WTC11 (cell line): Measurements from ENCODE around the gene VPS4B. TPM values are rescaled to one million over a fixed set of nuclear protein-coding genes. Genes with fewer than 3 reads are reported as not detected.

ENCODE experiments used
- ATAC-seq: fragments of 200-7000 bp; cut with Tn5 transposase; 2 replicates; pipeline ENCODE4 v1.10.0; 2021; ENCODE audit warnings: mild to moderate bottlenecking, moderate library complexity
- CTCF ChIA-PET: fragments of 300-600 bp; sonication (Branson Sonifier 250); formaldehyde crosslinking; loops from one replicate; lab custom pipeline; 2021; ENCODE audit warnings: antibody characterized with exemption; lab: Charles Lee
- POLR2A ChIA-PET: fragments of 350-600 bp; sonication (Branson Sonifier 250); formaldehyde crosslinking; loops from one replicate; lab custom pipeline; 2021; ENCODE audit warnings: antibody characterized with exemption; lab: Charles Lee
- DNase-seq: peaks from one replicate; pipeline ENCODE4 v3.0.0; 2021; ENCODE audit warnings: low spot score
- H3K27ac Mint-ChIP-seq: 2 replicates; pipeline ENCODE4 v1.8.0; 2021; ENCODE audit warnings: mixed read lengths
- H3K27me3 Mint-ChIP-seq: 2 replicates; pipeline ENCODE4 v1.8.0; 2021; ENCODE audit warnings: low read depth, mild to moderate bottlenecking, moderate library complexity, mixed read lengths
- H3K36me3 Mint-ChIP-seq: 2 replicates; pipeline ENCODE4 v1.8.0; 2021; ENCODE audit warnings: mixed read lengths
- H3K4me1 Mint-ChIP-seq: 2 replicates; pipeline ENCODE4 v1.8.0; 2022; ENCODE audit warnings: mixed read lengths
- H3K4me3 Mint-ChIP-seq: 2 replicates; pipeline ENCODE4 v1.8.0; 2021; ENCODE audit warnings: mild to moderate bottlenecking, moderate library complexity, mixed read lengths
- H3K9me3 Mint-ChIP-seq: 2 replicates; pipeline ENCODE4 v1.8.0; 2021; ENCODE audit warnings: mixed read lengths
- FOXK1 ChIP-seq: sonication (generic); formaldehyde crosslinking; IDR thresholded peaks from 2 replicates; pipeline ENCODE4 v1.8.0; 2022; ENCODE audit warnings: mild to moderate bottlenecking, moderate library complexity, missing genetic modification reagents
- FOXP1 ChIP-seq: sonication (generic); formaldehyde crosslinking; IDR thresholded peaks from 2 replicates; pipeline ENCODE4 v1.8.0; 2022; ENCODE audit warnings: missing genetic modification reagents, mild to moderate bottlenecking, moderate library complexity, borderline replicate concordance
- JAZF1 ChIP-seq: fragments of 250-450 bp; sonication (Bioruptor Pico); IDR thresholded peaks from 2 replicates; pipeline ENCODE4 v1.9.0; 2021; ENCODE audit warnings: moderate library complexity, mild to moderate bottlenecking, inconsistent platforms
- JUN ChIP-seq: sonication (generic); formaldehyde crosslinking; IDR thresholded peaks from 2 replicates; pipeline ENCODE4 v1.8.0; 2023; ENCODE audit warnings: mild to moderate bottlenecking, missing genetic modification reagents
- MXD4 ChIP-seq: fragments of 250-450 bp; sonication (Bioruptor Pico); IDR thresholded peaks from 2 replicates; pipeline ENCODE4 v1.8.0; 2021; ENCODE audit warnings: mild to moderate bottlenecking, moderate library complexity, borderline replicate concordance
- MYBL2 ChIP-seq: sonication (generic); formaldehyde crosslinking; IDR thresholded peaks from 2 replicates; pipeline ENCODE4 v1.8.1; 2023; ENCODE audit warnings: mild to moderate bottlenecking, moderate library complexity, missing genetic modification reagents
- NFYB ChIP-seq: sonication (generic); formaldehyde crosslinking; conservative IDR thresholded peaks from 2 replicates; pipeline ENCODE4 v1.8.0; 2022; ENCODE audit warnings: low read depth, missing genetic modification reagents
- NR2C2 ChIP-seq: sonication (generic); formaldehyde crosslinking; IDR thresholded peaks from 2 replicates; pipeline ENCODE4 v1.8.0; 2022; ENCODE audit warnings: mild to moderate bottlenecking, missing genetic modification reagents
- RELA ChIP-seq: sonication (generic); formaldehyde crosslinking; IDR thresholded peaks from 2 replicates; pipeline ENCODE4 v1.8.1; 2022; ENCODE audit warnings: missing genetic modification reagents, mild to moderate bottlenecking, borderline replicate concordance
- ZNF121 ChIP-seq: sonication (generic); formaldehyde crosslinking; IDR thresholded peaks from 2 replicates; pipeline ENCODE4 v1.8.0; 2023; ENCODE audit warnings: missing genetic modification reagents
- ZNF219 ChIP-seq: sonication (generic); formaldehyde crosslinking; IDR thresholded peaks from 2 replicates; pipeline ENCODE4 v1.8.0; 2023; ENCODE audit warnings: missing genetic modification reagents, mild to moderate bottlenecking, borderline replicate concordance
- ZNF396 ChIP-seq: fragments of 250-450 bp; sonication (Bioruptor Pico); IDR thresholded peaks from 2 replicates; pipeline ENCODE4 v1.8.0; 2021; ENCODE audit warnings: mild to moderate bottlenecking, moderate library complexity, borderline replicate concordance
- total RNA-seq: library from RNA; stranded (reverse); gene quantifications from 3 replicates; pipeline ENCODE4 v1.2.3, GENCODE V29; 2021
- TF ChIP-seq, protein P1 (sequence below): sonication (generic); formaldehyde crosslinking; IDR thresholded peaks from 2 replicates; pipeline ENCODE4 v1.8.1; 2022; ENCODE audit warnings: low read depth, mild to moderate bottlenecking, moderate library complexity, missing genetic modification reagents, borderline replicate concordance
- TF ChIP-seq, protein P2 (sequence below): sonication (generic); formaldehyde crosslinking; IDR thresholded peaks from 2 replicates; pipeline ENCODE4 v1.8.1; 2022; ENCODE audit warnings: mild to moderate bottlenecking, moderate library complexity, missing genetic modification reagents
- TF ChIP-seq, protein P3 (sequence below): sonication (generic); formaldehyde crosslinking; IDR thresholded peaks from 2 replicates; pipeline ENCODE4 v1.8.0; 2023; ENCODE audit warnings: missing genetic modification reagents, mild to moderate bottlenecking, borderline replicate concordance
- TF ChIP-seq, protein P4 (sequence below): sonication (generic); formaldehyde crosslinking; IDR thresholded peaks from 2 replicates; pipeline ENCODE4 v1.8.0; 2023; ENCODE audit warnings: mild to moderate bottlenecking, missing genetic modification reagents
- TF ChIP-seq, protein P5 (sequence below): sonication (generic); formaldehyde crosslinking; IDR thresholded peaks from 2 replicates; pipeline ENCODE4 v1.8.0; 2023; ENCODE audit warnings: missing genetic modification reagents
- TF ChIP-seq, protein P6 (sequence below): fragments of 250-450 bp; sonication (Bioruptor Pico); IDR thresholded peaks from 2 replicates; pipeline ENCODE4 v1.9.0; 2021; ENCODE audit warnings: mild to moderate bottlenecking, borderline replicate concordance
- TF ChIP-seq, protein P7 (sequence below): sonication (generic); formaldehyde crosslinking; IDR thresholded peaks from 2 replicates; pipeline ENCODE4 v1.8.0; 2022; ENCODE audit warnings: mild to moderate bottlenecking, missing genetic modification reagents

The VPS4B gene
- total RNA-seq, 1 experiment from 2014 or later = 37.8 TPM

DNA sequence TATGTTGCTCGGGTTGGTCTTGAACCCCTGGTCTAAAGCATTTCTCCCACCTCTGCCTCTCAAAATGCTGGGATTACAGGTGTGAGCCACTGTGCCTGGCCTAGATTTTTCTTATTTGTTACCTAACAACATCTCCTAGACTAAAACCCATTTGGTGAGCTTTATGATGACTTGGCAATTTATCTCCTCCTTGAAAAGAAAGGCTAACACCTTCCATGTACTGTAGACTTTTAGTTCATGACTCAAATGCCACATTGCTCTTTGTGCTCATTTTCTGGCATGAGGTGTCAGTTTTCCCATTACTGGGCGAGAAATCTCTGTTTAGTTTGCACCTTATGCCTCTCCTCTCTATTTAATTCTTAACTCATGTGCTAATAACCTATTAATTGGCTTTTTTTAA lies 42.2 kb upstream of the VPS4B start:
- CTCF ChIA-PET = no interaction called here
- Mint-ChIP-seq H3K9me3 (peaks cover under 1% of the 10 kb centered on the region; the same call in 1 of the 2 replicates), H3K4me3 (no peak overlapping the region), H3K4me1 (no peaks in the 10 kb centered on the region), H3K27ac (no peak overlapping the region), H3K36me3 (no peaks in the 10 kb centered on the region), H3K27me3 (no peaks in the 10 kb centered on the region)
- POLR2A ChIA-PET = no interaction called here
- ATAC-seq (no peak), DNase-seq (no peak)
- TF ChIP-seq MYBL2 (CRISPR knock-in tag) = no peak
- no peak for TF ChIP-seq FOXK1 (CRISPR knock-in tag)
- TF ChIP-seq ZNF121 (CRISPR knock-in tag) = no peak
- TF ChIP-seq JUN (CRISPR knock-in tag) = no peak
- TF ChIP-seq, protein P1, sequence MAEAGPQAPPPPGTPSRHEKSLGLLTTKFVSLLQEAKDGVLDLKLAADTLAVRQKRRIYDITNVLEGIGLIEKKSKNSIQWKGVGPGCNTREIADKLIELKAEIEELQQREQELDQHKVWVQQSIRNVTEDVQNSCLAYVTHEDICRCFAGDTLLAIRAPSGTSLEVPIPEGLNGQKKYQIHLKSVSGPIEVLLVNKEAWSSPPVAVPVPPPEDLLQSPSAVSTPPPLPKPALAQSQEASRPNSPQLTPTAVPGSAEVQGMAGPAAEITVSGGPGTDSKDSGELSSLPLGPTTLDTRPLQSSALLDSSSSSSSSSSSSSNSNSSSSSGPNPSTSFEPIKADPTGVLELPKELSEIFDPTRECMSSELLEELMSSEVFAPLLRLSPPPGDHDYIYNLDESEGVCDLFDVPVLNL (CRISPR knock-in tag) = no peak
- TF ChIP-seq RELA = no peak
- TF ChIP-seq, protein P2, sequence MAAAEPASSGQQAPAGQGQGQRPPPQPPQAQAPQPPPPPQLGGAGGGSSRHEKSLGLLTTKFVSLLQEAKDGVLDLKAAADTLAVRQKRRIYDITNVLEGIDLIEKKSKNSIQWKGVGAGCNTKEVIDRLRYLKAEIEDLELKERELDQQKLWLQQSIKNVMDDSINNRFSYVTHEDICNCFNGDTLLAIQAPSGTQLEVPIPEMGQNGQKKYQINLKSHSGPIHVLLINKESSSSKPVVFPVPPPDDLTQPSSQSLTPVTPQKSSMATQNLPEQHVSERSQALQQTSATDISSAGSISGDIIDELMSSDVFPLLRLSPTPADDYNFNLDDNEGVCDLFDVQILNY (CRISPR knock-in tag) = no peak
- TF ChIP-seq, protein P3, sequence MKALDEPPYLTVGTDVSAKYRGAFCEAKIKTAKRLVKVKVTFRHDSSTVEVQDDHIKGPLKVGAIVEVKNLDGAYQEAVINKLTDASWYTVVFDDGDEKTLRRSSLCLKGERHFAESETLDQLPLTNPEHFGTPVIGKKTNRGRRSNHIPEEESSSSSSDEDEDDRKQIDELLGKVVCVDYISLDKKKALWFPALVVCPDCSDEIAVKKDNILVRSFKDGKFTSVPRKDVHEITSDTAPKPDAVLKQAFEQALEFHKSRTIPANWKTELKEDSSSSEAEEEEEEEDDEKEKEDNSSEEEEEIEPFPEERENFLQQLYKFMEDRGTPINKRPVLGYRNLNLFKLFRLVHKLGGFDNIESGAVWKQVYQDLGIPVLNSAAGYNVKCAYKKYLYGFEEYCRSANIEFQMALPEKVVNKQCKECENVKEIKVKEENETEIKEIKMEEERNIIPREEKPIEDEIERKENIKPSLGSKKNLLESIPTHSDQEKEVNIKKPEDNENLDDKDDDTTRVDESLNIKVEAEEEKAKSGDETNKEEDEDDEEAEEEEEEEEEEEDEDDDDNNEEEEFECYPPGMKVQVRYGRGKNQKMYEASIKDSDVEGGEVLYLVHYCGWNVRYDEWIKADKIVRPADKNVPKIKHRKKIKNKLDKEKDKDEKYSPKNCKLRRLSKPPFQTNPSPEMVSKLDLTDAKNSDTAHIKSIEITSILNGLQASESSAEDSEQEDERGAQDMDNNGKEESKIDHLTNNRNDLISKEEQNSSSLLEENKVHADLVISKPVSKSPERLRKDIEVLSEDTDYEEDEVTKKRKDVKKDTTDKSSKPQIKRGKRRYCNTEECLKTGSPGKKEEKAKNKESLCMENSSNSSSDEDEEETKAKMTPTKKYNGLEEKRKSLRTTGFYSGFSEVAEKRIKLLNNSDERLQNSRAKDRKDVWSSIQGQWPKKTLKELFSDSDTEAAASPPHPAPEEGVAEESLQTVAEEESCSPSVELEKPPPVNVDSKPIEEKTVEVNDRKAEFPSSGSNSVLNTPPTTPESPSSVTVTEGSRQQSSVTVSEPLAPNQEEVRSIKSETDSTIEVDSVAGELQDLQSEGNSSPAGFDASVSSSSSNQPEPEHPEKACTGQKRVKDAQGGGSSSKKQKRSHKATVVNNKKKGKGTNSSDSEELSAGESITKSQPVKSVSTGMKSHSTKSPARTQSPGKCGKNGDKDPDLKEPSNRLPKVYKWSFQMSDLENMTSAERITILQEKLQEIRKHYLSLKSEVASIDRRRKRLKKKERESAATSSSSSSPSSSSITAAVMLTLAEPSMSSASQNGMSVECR (CRISPR knock-in tag) = no peak
- TF ChIP-seq ZNF396 (CRISPR knock-in tag) = no peak
- no peak for TF ChIP-seq JAZF1 (CRISPR knock-in tag)
- no peak for TF ChIP-seq ZNF219 (CRISPR knock-in tag)
- TF ChIP-seq, protein P4, sequence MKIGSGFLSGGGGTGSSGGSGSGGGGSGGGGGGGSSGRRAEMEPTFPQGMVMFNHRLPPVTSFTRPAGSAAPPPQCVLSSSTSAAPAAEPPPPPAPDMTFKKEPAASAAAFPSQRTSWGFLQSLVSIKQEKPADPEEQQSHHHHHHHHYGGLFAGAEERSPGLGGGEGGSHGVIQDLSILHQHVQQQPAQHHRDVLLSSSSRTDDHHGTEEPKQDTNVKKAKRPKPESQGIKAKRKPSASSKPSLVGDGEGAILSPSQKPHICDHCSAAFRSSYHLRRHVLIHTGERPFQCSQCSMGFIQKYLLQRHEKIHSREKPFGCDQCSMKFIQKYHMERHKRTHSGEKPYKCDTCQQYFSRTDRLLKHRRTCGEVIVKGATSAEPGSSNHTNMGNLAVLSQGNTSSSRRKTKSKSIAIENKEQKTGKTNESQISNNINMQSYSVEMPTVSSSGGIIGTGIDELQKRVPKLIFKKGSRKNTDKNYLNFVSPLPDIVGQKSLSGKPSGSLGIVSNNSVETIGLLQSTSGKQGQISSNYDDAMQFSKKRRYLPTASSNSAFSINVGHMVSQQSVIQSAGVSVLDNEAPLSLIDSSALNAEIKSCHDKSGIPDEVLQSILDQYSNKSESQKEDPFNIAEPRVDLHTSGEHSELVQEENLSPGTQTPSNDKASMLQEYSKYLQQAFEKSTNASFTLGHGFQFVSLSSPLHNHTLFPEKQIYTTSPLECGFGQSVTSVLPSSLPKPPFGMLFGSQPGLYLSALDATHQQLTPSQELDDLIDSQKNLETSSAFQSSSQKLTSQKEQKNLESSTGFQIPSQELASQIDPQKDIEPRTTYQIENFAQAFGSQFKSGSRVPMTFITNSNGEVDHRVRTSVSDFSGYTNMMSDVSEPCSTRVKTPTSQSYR (CRISPR knock-in tag) = no peak
- no peak for TF ChIP-seq NR2C2 (CRISPR knock-in tag)
- TF ChIP-seq, protein P5, sequence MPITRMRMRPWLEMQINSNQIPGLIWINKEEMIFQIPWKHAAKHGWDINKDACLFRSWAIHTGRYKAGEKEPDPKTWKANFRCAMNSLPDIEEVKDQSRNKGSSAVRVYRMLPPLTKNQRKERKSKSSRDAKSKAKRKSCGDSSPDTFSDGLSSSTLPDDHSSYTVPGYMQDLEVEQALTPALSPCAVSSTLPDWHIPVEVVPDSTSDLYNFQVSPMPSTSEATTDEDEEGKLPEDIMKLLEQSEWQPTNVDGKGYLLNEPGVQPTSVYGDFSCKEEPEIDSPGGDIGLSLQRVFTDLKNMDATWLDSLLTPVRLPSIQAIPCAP (CRISPR knock-in tag) = no peak
- no peak for TF ChIP-seq MXD4 (CRISPR knock-in tag)
- TF ChIP-seq FOXP1 (CRISPR knock-in tag) = no peak
- TF ChIP-seq NFYB (CRISPR knock-in tag) = no peak
- TF ChIP-seq, protein P6, sequence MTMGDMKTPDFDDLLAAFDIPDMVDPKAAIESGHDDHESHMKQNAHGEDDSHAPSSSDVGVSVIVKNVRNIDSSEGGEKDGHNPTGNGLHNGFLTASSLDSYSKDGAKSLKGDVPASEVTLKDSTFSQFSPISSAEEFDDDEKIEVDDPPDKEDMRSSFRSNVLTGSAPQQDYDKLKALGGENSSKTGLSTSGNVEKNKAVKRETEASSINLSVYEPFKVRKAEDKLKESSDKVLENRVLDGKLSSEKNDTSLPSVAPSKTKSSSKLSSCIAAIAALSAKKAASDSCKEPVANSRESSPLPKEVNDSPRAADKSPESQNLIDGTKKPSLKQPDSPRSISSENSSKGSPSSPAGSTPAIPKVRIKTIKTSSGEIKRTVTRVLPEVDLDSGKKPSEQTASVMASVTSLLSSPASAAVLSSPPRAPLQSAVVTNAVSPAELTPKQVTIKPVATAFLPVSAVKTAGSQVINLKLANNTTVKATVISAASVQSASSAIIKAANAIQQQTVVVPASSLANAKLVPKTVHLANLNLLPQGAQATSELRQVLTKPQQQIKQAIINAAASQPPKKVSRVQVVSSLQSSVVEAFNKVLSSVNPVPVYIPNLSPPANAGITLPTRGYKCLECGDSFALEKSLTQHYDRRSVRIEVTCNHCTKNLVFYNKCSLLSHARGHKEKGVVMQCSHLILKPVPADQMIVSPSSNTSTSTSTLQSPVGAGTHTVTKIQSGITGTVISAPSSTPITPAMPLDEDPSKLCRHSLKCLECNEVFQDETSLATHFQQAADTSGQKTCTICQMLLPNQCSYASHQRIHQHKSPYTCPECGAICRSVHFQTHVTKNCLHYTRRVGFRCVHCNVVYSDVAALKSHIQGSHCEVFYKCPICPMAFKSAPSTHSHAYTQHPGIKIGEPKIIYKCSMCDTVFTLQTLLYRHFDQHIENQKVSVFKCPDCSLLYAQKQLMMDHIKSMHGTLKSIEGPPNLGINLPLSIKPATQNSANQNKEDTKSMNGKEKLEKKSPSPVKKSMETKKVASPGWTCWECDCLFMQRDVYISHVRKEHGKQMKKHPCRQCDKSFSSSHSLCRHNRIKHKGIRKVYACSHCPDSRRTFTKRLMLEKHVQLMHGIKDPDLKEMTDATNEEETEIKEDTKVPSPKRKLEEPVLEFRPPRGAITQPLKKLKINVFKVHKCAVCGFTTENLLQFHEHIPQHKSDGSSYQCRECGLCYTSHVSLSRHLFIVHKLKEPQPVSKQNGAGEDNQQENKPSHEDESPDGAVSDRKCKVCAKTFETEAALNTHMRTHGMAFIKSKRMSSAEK = no peak
- TF ChIP-seq, protein P7, sequence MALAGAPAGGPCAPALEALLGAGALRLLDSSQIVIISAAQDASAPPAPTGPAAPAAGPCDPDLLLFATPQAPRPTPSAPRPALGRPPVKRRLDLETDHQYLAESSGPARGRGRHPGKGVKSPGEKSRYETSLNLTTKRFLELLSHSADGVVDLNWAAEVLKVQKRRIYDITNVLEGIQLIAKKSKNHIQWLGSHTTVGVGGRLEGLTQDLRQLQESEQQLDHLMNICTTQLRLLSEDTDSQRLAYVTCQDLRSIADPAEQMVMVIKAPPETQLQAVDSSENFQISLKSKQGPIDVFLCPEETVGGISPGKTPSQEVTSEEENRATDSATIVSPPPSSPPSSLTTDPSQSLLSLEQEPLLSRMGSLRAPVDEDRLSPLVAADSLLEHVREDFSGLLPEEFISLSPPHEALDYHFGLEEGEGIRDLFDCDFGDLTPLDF (CRISPR knock-in tag) = no peak
